Thyroid gland (tissue), 4 donors: Measurements from ENCODE around the gene BTBD16. TPM values are rescaled to one million over a fixed set of nuclear protein-coding genes. Genes with fewer than 3 reads are reported as not detected.

Source experiments
- DNase-seq, 2 donors: peaks; one replicate each; pipeline ENCODE4 v3.0.0-alpha.2; 2019
- H3K27ac ChIP-seq, 3 donors: fragments of 200-600 bp; sonication (generic); 1 replicate in 2 of 3; 2 replicates in 1 of 3; pipeline ENCODE4 v1.5.1; 2016 to 2019; ENCODE audit warnings: mild to moderate bottlenecking in 1 of 3, moderate library complexity in 1 of 3
- H3K27me3 ChIP-seq: fragments of 200-600 bp; sonication (generic); one replicate; pipeline ENCODE4 v1.5.1; 2019
- H3K36me3 ChIP-seq, 2 donors: fragments of 200-600 bp; sonication (generic); one replicate each; pipeline ENCODE4 v1.5.1; 2016 to 2019
- H3K4me1 ChIP-seq, 2 donors: fragments of 200-600 bp; sonication (generic); one replicate each; pipeline ENCODE4 v1.5.1; 2017 to 2019
- H3K4me3 ChIP-seq, 3 donors: fragments of 200-600 bp; sonication (generic); replicated peaks in 1 of 3; 1 replicate in 2 of 3; 2 replicates in 1 of 3; pipeline ENCODE4 v1.5.1; 2016; ENCODE audit warnings: mild to moderate bottlenecking in 1 of 3
- H3K9me3 ChIP-seq: fragments of 200-600 bp; sonication (generic); one replicate; pipeline ENCODE4 v1.5.1; 2017
- POLR2A ChIP-seq, 2 donors: fragments of 450-650 bp; IDR thresholded peaks; one replicate each; pipeline ENCODE4 v1.6.1; 2017; ENCODE audit warnings: antibody characterized with exemption in 2 of 2, mild to moderate bottlenecking in 2 of 2, moderate library complexity in 1 of 2
- WGBS, 2 donors: methylation state at CpG; one replicate each; pipeline ENCODE4 v1.1.5; 2017; 5-methylcytosine and 5-hydroxymethylcytosine counted together
- intact Hi-C: fragments of 100-400 bp; cut with DNase I; formaldehyde crosslinking; loops from one replicate; pipeline ENCODE4 v1.15.1; 2023
- total RNA-seq, 4 donors: library from RNA; depleted of rRNA; stranded (reverse); fragments of >200 nt; gene quantifications; one replicate each; pipeline ENCODE4 v1.2.3, GENCODE V29; 2016
- TF ChIP-seq, protein P1 (sequence below), 6 experiments: fragments of 200-600 bp in 3 of 6; fragments of 450-650 bp in 3 of 6; sonication (generic) in 3 of 6; IDR thresholded peaks; one replicate each; pipeline ENCODE4 v1.5.1; 2016 to 2019; ENCODE audit warnings: antibody characterized with exemption in 6 of 6, mild to moderate bottlenecking in 2 of 6, inconsistent platforms in 1 of 6, moderate library complexity in 1 of 6

BTBD16 gene
- total RNA-seq, 4 donors from 2014 or later, result 0.11 TPM; not detected in 3

- DNase-seq, result no peak
- H3K4me1 ChIP-seq, result peaks cover 0 to 5% of the 10 kb centered on the region in 2 donors
- H3K27ac ChIP-seq, result no peak overlapping the region
- H3K4me3 ChIP-seq, result no peak overlapping the region
- H3K27me3 ChIP-seq, result no peaks in the 10 kb centered on the region
- 83 to 94% methylated on average over 10 of the region's 10 CpGs for WGBS, 2 donors
- H3K36me3 ChIP-seq, result peaks cover 0 to 5% of the 10 kb centered on the region in 2 donors
- no peaks in the 10 kb centered on the region for H3K9me3 ChIP-seq
- no peak for TF ChIP-seq POLR2A (IDR thresholded peaks at IDR 0.05)
- TF ChIP-seq, protein P1, sequence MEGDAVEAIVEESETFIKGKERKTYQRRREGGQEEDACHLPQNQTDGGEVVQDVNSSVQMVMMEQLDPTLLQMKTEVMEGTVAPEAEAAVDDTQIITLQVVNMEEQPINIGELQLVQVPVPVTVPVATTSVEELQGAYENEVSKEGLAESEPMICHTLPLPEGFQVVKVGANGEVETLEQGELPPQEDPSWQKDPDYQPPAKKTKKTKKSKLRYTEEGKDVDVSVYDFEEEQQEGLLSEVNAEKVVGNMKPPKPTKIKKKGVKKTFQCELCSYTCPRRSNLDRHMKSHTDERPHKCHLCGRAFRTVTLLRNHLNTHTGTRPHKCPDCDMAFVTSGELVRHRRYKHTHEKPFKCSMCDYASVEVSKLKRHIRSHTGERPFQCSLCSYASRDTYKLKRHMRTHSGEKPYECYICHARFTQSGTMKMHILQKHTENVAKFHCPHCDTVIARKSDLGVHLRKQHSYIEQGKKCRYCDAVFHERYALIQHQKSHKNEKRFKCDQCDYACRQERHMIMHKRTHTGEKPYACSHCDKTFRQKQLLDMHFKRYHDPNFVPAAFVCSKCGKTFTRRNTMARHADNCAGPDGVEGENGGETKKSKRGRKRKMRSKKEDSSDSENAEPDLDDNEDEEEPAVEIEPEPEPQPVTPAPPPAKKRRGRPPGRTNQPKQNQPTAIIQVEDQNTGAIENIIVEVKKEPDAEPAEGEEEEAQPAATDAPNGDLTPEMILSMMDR (IDR thresholded peaks at IDR 0.05), result no peak
- intact Hi-C loops, result no loop called here
Measured at GRCh38 chr10:122273966-122274545, 3.0 kb downstream of the BTBD16 start.

GRCh38 chr10:122276611-122277208 lies 5.6 kb downstream of the BTBD16 start:
- WGBS, 2 donors, result 85 to 95% methylated on average over 6 of the region's 6 CpGs
- Histone ChIP-seq H3K4me3 (no peak overlapping the region), H3K36me3 (no peaks in the 10 kb centered on the region), H3K9me3 (no peaks in the 10 kb centered on the region), H3K27me3 (no peaks in the 10 kb centered on the region), H3K4me1 (no peaks in the 10 kb centered on the region), H3K27ac (no peak overlapping the region)
- intact Hi-C loops, result no loop called here
- TF ChIP-seq, protein P1 (IDR thresholded peaks at IDR 0.05), result no peak
- no peak for TF ChIP-seq POLR2A (IDR thresholded peaks at IDR 0.05)
- DNase-seq, result no peak

DNA sequence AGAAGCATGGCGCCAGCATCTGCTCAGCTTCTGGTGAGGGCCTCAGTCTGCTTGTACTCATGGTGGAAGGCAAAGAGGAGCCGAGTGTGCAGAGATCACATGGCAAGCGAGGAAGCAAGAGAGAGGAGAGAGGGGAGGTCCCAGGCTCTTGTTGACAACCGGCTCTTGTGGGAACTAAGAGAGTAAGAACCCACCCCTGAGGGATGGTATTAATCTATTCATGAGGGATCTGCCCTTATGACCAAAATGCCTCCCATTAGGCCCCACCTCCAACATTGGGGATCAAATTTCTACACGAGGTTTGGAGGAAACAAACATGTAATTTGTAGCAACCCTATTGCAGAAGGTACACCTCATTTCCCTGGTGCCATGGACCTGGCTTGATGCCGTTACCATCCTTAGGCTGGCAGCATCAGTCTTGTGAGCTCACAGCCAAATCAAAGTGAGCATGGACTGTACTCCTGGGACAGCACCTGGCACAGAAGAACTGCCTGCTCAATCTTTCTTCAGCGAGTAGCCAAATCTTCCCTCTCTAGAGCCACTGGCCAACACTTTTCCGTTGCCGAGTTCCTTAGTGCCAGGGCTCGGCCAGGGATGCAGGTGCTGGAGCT lies 6.5 kb downstream of the BTBD16 start:
- Histone ChIP-seq H3K9me3 (no peaks in the 10 kb centered on the region), H3K36me3 (no peaks in the 10 kb centered on the region), H3K4me3 (no peak overlapping the region), H3K27ac (no peak overlapping the region), H3K4me1 (no peaks in the 10 kb centered on the region), H3K27me3 (no peaks in the 10 kb centered on the region)
- no peak for DNase-seq
- intact Hi-C loops, result no loop called here
- TF ChIP-seq, protein P1 (IDR thresholded peaks at IDR 0.05), result no peak
- TF ChIP-seq POLR2A (IDR thresholded peaks at IDR 0.05), result no peak
- 82 to 88% methylated on average over 10 of the region's 10 CpGs for WGBS, 2 donors

GRCh38 chr10:122279725-122280141 lies 8.6 kb downstream of the BTBD16 start:
- intact Hi-C loops, result no loop called here
- DNase-seq, result peak; percentile 14 to 37
- WGBS, 2 donors, result 40 to 44% methylated on average over 9 of the region's 9 CpGs

More at GRCh38 chr10:122279725-122280141, 8.6 kb downstream of the BTBD16 start:
- no peak overlapping the region for H3K27ac ChIP-seq
- no peaks in the 10 kb centered on the region for H3K9me3 ChIP-seq
- no peak overlapping the region for H3K4me3 ChIP-seq
- no peaks in the 10 kb centered on the region for H3K36me3 ChIP-seq
- no peaks in the 10 kb centered on the region for H3K27me3 ChIP-seq
- no peak for TF ChIP-seq POLR2A (IDR thresholded peaks at IDR 0.05)
- TF ChIP-seq, protein P1 (IDR thresholded peaks at IDR 0.05), result peak in 4 of 6 experiments; percentile 20 to 38 (median 33)
- no peaks in the 10 kb centered on the region for H3K4me1 ChIP-seq
